Activated naive CD8-positive, alpha-beta T cell treated with anti-CD3 and anti-CD28 coated beads, Interleukin-2, amount 10 ng/mL, durations not matched to agents 7 days and 5 days (primary cell): ENCODE data around the gene NDUFB5. TPM values are rescaled to one million over a fixed set of nuclear protein-coding genes. Genes with fewer than 3 reads are reported as not detected.

Experiments used
- ATAC-seq: fragments of 150-1000 bp; cut with Tn5 transposase; one replicate; pipeline ENCODE4 v1.10.0; 2021; ENCODE audit warnings: low read depth, moderate library complexity
- POLR2A ChIA-PET: fragments of 350-600 bp; sonication (Branson Sonifier 250); formaldehyde crosslinking; loops from one replicate; lab custom pipeline; 2021; ENCODE audit warnings: antibody characterized with exemption; lab: Charles Lee
- DNase-seq: peaks from one replicate; pipeline ENCODE4 v3.0.0; 2021
- H3K27ac Mint-ChIP-seq: one replicate; pipeline ENCODE4 v1.8.0; 2022; ENCODE audit warnings: mild to moderate bottlenecking, mixed read lengths
- H3K27me3 Mint-ChIP-seq: one replicate; pipeline ENCODE4 v1.8.0; 2022; ENCODE audit warnings: mild to moderate bottlenecking, moderate library complexity, mixed read lengths
- H3K36me3 Mint-ChIP-seq: one replicate; pipeline ENCODE4 v1.8.0; 2021; ENCODE audit warnings: mild to moderate bottlenecking, mixed read lengths
- H3K4me1 Mint-ChIP-seq: one replicate; pipeline ENCODE4 v1.8.0; 2021; ENCODE audit warnings: mixed read lengths
- H3K4me3 Mint-ChIP-seq: one replicate; pipeline ENCODE4 v1.8.0; 2022; ENCODE audit warnings: mild to moderate bottlenecking, moderate library complexity, mixed read lengths
- H3K9me3 Mint-ChIP-seq: one replicate; pipeline ENCODE4 v1.8.0; 2021; ENCODE audit warnings: mixed read lengths
- total RNA-seq, 2 experiments: library from RNA; stranded (reverse); gene quantifications; one replicate each; pipeline ENCODE4 v1.2.3, GENCODE V29; 2021

NDUFB5 gene
- total RNA-seq, result 10 to 100 TPM; 80.7 to 89.1 TPM

- peaks cover 26% of the 10 kb centered on the region for H3K4me1 Mint-ChIP-seq
- no peaks in the 10 kb centered on the region for H3K9me3 Mint-ChIP-seq
- POLR2A ChIA-PET, result interaction anchor here (0.9 to 2.3 kb wide), 9 partner anchors 40 to 997 kb away, joined by 3 to 6 read pairs (median 4); partner anchors contain the start of genes ACTL6A, TTC14 and USP13
- DNase-seq (peak; percentile 87), ATAC-seq (peak; percentile 95)
- peak within 1 kb of the TSS; percentile 90 for H3K4me3 Mint-ChIP-seq
- peaks cover 11% of the 10 kb centered on the region for H3K36me3 Mint-ChIP-seq
- H3K27ac Mint-ChIP-seq, result peak within 1 kb of the TSS; percentile 99
- H3K27me3 Mint-ChIP-seq, result no peaks in the 10 kb centered on the region
Measured at GRCh38 chr3:179604321-179605078, at the start of gene NDUFB5, which contains the start of gene MRPL47. Gene NDUFB5 (plus strand): TSS chr3:179604794. CDS start chr3:179604816, 22 bp downstream. Gene MRPL47 (minus strand): TSS chr3:179604638. CDS start chr3:179604624, 14 bp downstream.

DNA sequence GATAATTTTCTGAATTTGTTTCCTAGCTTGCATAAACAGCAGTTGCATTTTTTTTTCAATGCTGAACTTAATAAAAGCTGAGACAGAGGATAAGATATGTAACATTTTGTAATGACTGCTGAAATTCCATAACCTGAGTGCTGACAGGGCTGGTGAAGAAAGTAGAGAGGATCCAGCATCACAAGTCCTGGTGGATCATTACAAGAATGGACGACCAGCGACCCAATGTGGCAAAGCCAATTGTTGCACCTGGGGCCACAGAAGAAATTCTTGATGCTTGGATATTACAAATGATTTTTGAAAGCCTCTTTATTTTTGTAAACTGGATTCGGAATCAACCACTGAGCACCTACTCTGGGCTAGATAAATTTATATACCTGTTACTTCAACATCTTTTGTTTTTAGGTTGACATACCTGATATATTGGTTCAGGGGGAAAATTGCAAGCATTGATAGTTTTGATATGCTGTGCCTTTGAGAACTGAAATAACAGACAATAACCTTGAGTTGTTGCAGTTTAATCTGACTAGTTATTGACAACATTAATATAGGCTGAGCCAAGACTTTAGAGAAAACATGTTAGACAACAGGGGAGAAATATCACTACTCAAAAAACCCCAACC is 45.7 kb upstream of the NDUFB5 start:
- ATAC-seq (no peak), DNase-seq (peak; percentile 53)
- Mint-ChIP-seq H3K27me3 (peaks cover 14% of the 10 kb centered on the region), H3K9me3 (no peaks in the 10 kb centered on the region), H3K4me3 (no peak overlapping the region), H3K36me3 (no peaks in the 10 kb centered on the region), H3K27ac (no peak overlapping the region), H3K4me1 (peaks cover 11% of the 10 kb centered on the region)
- POLR2A ChIA-PET, result interaction anchor here (0.7 kb wide), 1 partner anchor 214 kb away, joined by 5 read pairs; no protein-coding TSS in a partner anchor

DNA sequence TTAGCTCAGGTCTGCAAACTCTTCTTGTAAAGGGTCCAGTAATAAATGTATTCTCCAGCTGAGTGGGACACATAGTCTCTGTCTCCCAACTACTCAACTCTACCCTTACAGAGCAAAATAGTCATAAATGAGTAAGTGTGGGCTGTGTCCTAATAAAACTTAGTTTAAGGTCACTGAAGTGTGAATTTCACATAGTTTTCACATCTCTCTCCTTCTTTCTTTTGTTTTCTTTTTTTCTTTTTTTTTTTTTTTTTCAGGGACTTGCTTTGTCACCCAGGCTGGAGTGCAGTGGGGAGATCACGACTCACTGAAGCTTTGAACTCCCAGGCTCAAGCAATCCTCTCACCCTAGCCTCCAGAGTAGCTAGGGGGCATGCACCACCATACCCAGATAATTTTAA is 43.8 kb upstream of the NDUFB5 start:
- no peak for DNase-seq
- Mint-ChIP-seq H3K27ac (no peak overlapping the region), H3K4me3 (no peak overlapping the region), H3K36me3 (no peaks in the 10 kb centered on the region), H3K27me3 (peaks cover 11% of the 10 kb centered on the region), H3K4me1 (peaks cover 24% of the 10 kb centered on the region), H3K9me3 (no peaks in the 10 kb centered on the region)
- POLR2A ChIA-PET, result no interaction called here
- ATAC-seq, result no peak

DNA sequence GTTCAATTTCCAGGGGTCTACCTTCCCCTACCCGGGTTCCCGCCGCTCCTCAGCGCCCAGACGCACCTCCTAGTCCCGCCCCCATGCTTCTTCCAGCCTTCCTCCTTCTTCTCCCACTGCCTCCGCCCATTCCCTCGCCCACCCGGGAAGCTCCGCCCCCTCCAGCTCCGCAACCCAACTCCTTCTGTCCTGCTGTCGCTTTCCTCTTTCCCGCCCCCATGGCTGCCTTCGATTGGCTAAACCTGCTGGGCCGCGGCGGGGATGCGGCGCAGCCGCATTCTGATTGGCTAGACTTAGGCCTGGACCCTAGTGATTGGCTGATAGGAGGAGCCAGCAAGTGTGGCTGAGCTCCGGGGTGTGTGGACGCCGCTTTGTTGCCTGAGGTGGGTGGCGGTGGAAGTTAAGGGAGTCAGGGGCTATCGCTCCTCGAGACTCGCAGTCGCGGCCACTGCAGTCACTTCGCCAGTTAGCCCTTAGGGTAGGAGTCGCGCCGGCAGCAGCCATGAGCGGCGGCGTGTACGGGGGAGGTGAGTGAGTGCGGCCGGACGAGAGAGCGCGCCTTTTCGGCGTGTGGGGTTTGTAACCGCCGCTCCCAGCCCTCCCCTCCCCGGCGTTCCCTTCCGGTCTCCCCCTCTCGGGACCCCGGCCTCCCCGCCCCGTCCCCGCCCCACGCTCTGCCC is 41.9 kb upstream of the NDUFB5 start, which contains the start of gene ACTL6A:
Gene ACTL6A (plus strand): TSS at position 336 of the 680 bp plus-strand sequence. CDS start 167 bp downstream, at position 503.
- peak; percentile 95 for ATAC-seq
- Mint-ChIP-seq H3K4me1 (peaks cover 29% of the 10 kb centered on the region), H3K27ac (peak within 1 kb of the TSS; percentile 96), H3K27me3 (peaks cover 11% of the 10 kb centered on the region), H3K9me3 (no peaks in the 10 kb centered on the region), H3K4me3 (peak within 1 kb of the TSS; percentile 98), H3K36me3 (peaks cover 2% of the 10 kb centered on the region)
- POLR2A ChIA-PET, result interaction anchor here (0.6 to 1.4 kb wide), 8 partner anchors 9 to 414 kb away, joined by 3 to 6 read pairs (median 4); partner anchors contain the start of genes GNB4, MFN1, MRPL47 and NDUFB5
- DNase-seq, result peak; percentile 94

DNA sequence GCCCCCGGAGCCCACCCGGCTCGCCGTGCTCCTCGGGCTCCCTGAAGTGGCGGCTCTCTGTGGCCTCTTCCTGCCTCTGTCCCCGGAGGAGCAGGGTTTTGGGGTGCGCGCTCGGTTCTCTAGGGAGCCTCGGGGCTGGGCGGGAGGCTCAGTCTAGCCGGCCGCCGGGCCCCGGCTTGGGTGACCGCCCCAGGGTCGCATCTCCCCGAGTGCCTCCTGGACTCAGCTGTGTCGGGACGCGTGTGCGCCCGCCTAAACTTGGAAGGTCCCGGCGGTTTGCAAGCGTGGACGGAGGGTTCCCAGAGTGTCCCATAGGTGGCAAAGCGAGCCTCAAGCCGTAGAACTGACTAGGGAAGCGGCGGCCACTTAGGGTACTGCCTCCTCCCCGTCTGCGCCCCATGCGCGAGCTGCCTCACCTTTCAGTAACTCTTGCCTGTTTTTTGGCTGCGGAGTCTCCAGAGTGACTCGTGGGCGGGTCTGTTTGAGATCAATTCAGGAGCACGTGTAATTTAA is 41.3 kb upstream of the NDUFB5 start:
- POLR2A ChIA-PET, result interaction anchor here (0.6 to 1.2 kb wide), 4 partner anchors 15 to 216 kb away, joined by 3 to 6 read pairs (median 4); partner anchors contain the start of genes MRPL47 and NDUFB5

DNA sequence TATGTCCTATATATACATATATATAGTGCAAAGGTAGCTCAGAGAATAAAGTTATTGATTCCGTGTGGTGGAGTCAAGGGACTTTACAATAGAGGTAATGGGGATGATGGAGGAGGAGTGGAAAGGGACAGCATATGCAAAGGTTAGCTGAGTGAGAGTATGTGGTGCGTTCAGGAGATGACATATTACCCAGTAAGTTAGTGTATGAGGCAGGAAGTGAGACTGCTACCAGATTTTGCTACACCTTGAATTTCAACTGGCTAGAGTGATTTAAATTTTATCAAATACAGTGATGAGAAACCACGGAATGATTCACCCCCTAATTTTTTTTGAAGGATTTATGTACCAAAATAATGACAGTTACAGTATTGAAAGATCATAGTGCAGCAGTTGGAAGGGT is 39.1 kb upstream of the NDUFB5 start:
- Mint-ChIP-seq H3K27ac (peak overlapping the region; percentile 39), H3K36me3 (peaks cover 3% of the 10 kb centered on the region), H3K9me3 (no peaks in the 10 kb centered on the region), H3K27me3 (peaks cover 3% of the 10 kb centered on the region), H3K4me1 (peaks cover 30% of the 10 kb centered on the region), H3K4me3 (peak overlapping the region; percentile 1)
- ATAC-seq, result no peak
- no peak for DNase-seq
- POLR2A ChIA-PET, result interaction anchor here (1.2 to 1.4 kb wide), 2 partner anchors 38 to 39 kb away, joined by 3 to 4 read pairs; partner anchors contain the start of genes MRPL47 and NDUFB5

More for the DNA sequence above, 41.3 kb upstream of the NDUFB5 start:
- Mint-ChIP-seq H3K36me3 (peaks cover 2% of the 10 kb centered on the region), H3K27ac (peak overlapping the region; percentile 54), H3K27me3 (peaks cover 8% of the 10 kb centered on the region), H3K9me3 (no peaks in the 10 kb centered on the region), H3K4me1 (peaks cover 29% of the 10 kb centered on the region), H3K4me3 (peak overlapping the region; percentile 98)
- DNase-seq, result peak; percentile 70
- peak; percentile 57 for ATAC-seq

GRCh38 chr3:179580992-179581391 is 23.6 kb upstream of the NDUFB5 start:
- ATAC-seq (no peak), DNase-seq (no peak)
- Mint-ChIP-seq H3K4me1 (no peaks in the 10 kb centered on the region), H3K27me3 (no peaks in the 10 kb centered on the region), H3K27ac (no peak overlapping the region), H3K9me3 (no peaks in the 10 kb centered on the region), H3K4me3 (no peak overlapping the region), H3K36me3 (peaks cover 24% of the 10 kb centered on the region)
- POLR2A ChIA-PET, result no interaction called here

GRCh38 chr3:179589143-179589542 is 15.5 kb upstream of the NDUFB5 start:
- ATAC-seq, result no peak

GRCh38 chr3:179590669-179591068 is 13.9 kb upstream of the NDUFB5 start:
- no peak for DNase-seq
- Mint-ChIP-seq H3K4me1 (no peaks in the 10 kb centered on the region), H3K36me3 (peaks cover 19% of the 10 kb centered on the region), H3K4me3 (no peak overlapping the region), H3K9me3 (no peaks in the 10 kb centered on the region), H3K27me3 (no peaks in the 10 kb centered on the region), H3K27ac (no peak overlapping the region)
- ATAC-seq, result no peak
- POLR2A ChIA-PET, result interaction anchor here (0.6 kb wide), 1 partner anchor 59 kb away, joined by 3 read pairs; no protein-coding TSS in a partner anchor

More at GRCh38 chr3:179589143-179589542, 15.5 kb upstream of the NDUFB5 start:
- Mint-ChIP-seq H3K27ac (no peak overlapping the region), H3K4me1 (no peaks in the 10 kb centered on the region), H3K9me3 (no peaks in the 10 kb centered on the region), H3K4me3 (no peak overlapping the region), H3K27me3 (no peaks in the 10 kb centered on the region), H3K36me3 (peaks cover 18% of the 10 kb centered on the region)
- POLR2A ChIA-PET, result no interaction called here
- no peak for DNase-seq

GRCh38 chr3:179591313-179591712 is 13.3 kb upstream of the NDUFB5 start:
- no peak for ATAC-seq
- H3K27me3 Mint-ChIP-seq, result no peaks in the 10 kb centered on the region
- H3K4me1 Mint-ChIP-seq, result no peaks in the 10 kb centered on the region
- H3K27ac Mint-ChIP-seq, result no peak overlapping the region
- POLR2A ChIA-PET, result no interaction called here
- DNase-seq, result no peak
- H3K4me3 Mint-ChIP-seq, result no peak overlapping the region
- H3K36me3 Mint-ChIP-seq, result peaks cover 17% of the 10 kb centered on the region
- H3K9me3 Mint-ChIP-seq, result no peaks in the 10 kb centered on the region

- no peaks in the 10 kb centered on the region for H3K9me3 Mint-ChIP-seq
- POLR2A ChIA-PET, result no interaction called here
- no peak for DNase-seq
- no peak overlapping the region for H3K27ac Mint-ChIP-seq
- no peaks in the 10 kb centered on the region for H3K27me3 Mint-ChIP-seq
- peaks cover 5% of the 10 kb centered on the region for H3K4me1 Mint-ChIP-seq
- no peak for ATAC-seq
- H3K4me3 Mint-ChIP-seq, result no peak overlapping the region
- H3K36me3 Mint-ChIP-seq, result peaks cover 11% of the 10 kb centered on the region
Measured at GRCh38 chr3:179599531-179599930, 5.1 kb upstream of the NDUFB5 start.

- ATAC-seq (no peak), DNase-seq (no peak)
- no peaks in the 10 kb centered on the region for H3K9me3 Mint-ChIP-seq
- peaks cover 13% of the 10 kb centered on the region for H3K36me3 Mint-ChIP-seq
- peak overlapping the region; percentile 99 for H3K27ac Mint-ChIP-seq
- POLR2A ChIA-PET, result interaction anchor here (0.7 kb wide), 2 partner anchors 39 to 46 kb away, joined by 3 read pairs; no protein-coding TSS in a partner anchor
- H3K27me3 Mint-ChIP-seq, result no peaks in the 10 kb centered on the region
- peak overlapping the region; percentile 90 for H3K4me3 Mint-ChIP-seq
- H3K4me1 Mint-ChIP-seq, result peaks cover 19% of the 10 kb centered on the region
Measured at GRCh38 chr3:179603321-179603720, 1.3 kb upstream of the NDUFB5 start.
